Duodenal mucosa (tissue), 2 donors: Measurements from ENCODE around the gene MIXL1.
"Not testable (repeated sequence)": the region's sequence is repeated elsewhere in the genome, so short reads cannot be mapped to it uniquely, and the experiment has no call there.

Experiments used
- H3K27ac ChIP-seq: one replicate; pipeline ENCODE4 v1.7.0; 2013; ENCODE audit warnings: low read depth, low read length
- H3K27me3 ChIP-seq, 2 donors: one replicate each; pipeline ENCODE4 v1.7.0; 2013; ENCODE audit warnings: low read length in 2 of 2, control low read depth in 1 of 2; ENCODE audit not compliant: insufficient read depth in 2 of 2, control insufficient read depth in 1 of 2
- H3K36me3 ChIP-seq, 2 donors: one replicate each; pipeline ENCODE4 v1.7.0; 2013; ENCODE audit warnings: low read length in 2 of 2, control low read depth in 1 of 2; ENCODE audit not compliant: insufficient read depth in 2 of 2, control insufficient read depth in 1 of 2
- H3K4me1 ChIP-seq, 2 donors: one replicate each; pipeline ENCODE4 v1.7.0; 2013; ENCODE audit warnings: low read length in 2 of 2, control low read depth in 1 of 2; ENCODE audit not compliant: insufficient read depth in 2 of 2, control insufficient read depth in 1 of 2
- H3K4me3 ChIP-seq, 2 donors: one replicate each; pipeline ENCODE4 v1.7.0; 2013; ENCODE audit warnings: low read length in 2 of 2, low read depth in 1 of 2
- H3K9ac ChIP-seq, 2 donors: one replicate each; pipeline ENCODE4 v1.7.0; 2013; ENCODE audit warnings: low read length in 2 of 2, low read depth in 1 of 2
- H3K9me3 ChIP-seq, 2 donors: one replicate each; pipeline ENCODE4 v1.7.0; 2013; ENCODE audit warnings: low read length in 2 of 2, control low read depth in 1 of 2; ENCODE audit not compliant: control insufficient read depth in 1 of 2

The MIXL1 gene

DNA sequence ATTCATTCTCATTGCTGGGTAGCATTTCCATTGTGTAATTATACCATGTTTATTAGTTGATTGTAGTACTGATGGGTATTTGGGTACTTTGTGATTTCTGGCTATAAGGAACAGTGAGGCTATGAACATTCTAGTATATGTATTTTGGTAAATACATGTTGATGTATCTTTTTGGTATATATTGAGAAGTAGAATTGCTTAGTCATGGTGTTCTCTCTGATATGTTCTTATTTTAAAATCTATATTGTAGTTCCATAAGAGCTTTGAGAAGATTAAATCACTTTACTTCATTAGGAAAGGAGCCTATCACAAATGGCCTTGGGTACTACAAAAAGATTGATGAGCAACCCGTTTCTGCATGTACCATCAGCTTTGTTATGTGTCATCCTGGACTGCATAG is 13.4 kb downstream of the MIXL1 start:
- H3K27me3 ChIP-seq = no peaks in the 10 kb centered on the region
- H3K4me3 ChIP-seq = no peak overlapping the region
- no peaks in the 10 kb centered on the region for H3K4me1 ChIP-seq
- H3K9ac ChIP-seq = no peak overlapping the region
- no peak overlapping the region for H3K27ac ChIP-seq
- H3K36me3 ChIP-seq = peaks cover 2 to 16% of the 10 kb centered on the region in 2 donors
- no peaks in the 10 kb centered on the region for H3K9me3 ChIP-seq

DNA sequence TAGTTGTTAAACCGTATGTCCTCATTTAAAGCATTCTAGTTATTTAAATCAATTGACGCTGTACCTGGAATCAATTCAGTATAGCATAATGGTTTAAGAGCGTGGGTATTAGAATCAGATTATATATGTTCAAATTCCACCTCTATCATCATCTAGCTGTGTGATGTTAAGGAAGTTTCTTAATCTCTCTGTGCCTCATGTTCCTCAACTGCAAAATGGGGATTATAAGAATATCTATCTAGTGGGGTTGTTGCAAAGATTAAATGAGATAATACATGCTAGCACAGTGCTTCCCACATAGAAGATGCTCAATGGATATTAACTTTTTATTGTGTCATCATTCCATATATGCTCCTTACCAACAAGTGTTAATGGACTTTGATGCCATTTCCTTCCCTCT is 16.0 kb downstream of the MIXL1 start:
- no peaks in the 10 kb centered on the region for H3K9me3 ChIP-seq
- H3K4me1 ChIP-seq = no peaks in the 10 kb centered on the region
- no peak overlapping the region for H3K27ac ChIP-seq
- H3K9ac ChIP-seq = no peak overlapping the region
- H3K27me3 ChIP-seq = no peaks in the 10 kb centered on the region
- H3K4me3 ChIP-seq = no peak overlapping the region
- peaks cover 2 to 9% of the 10 kb centered on the region in 2 donors for H3K36me3 ChIP-seq

DNA sequence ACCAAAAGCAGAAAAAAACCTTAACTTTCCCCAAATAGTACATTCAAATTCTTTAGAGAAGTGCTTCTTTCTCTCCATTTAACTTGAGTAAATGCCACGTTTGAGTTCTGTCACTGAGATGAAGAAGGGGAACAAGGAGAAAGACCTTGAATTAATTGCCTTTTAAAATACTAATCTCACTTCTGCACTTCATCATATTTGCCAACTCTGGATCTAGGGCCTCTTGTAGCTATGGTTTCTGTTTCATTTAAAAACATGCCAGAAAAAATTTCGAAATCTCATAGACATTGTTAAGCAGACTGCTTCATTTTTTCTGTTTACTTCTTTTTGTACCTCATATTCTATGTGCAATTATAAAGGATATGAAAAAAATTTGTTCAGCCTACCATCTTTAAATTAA is 24.6 kb downstream of the MIXL1 start:
- Histone ChIP-seq H3K9me3 (no peaks in the 10 kb centered on the region), H3K4me3 (no peak overlapping the region), H3K9ac (no peak overlapping the region), H3K4me1 (no peaks in the 10 kb centered on the region), H3K36me3 (peaks cover 0 to 16% of the 10 kb centered on the region in 2 donors), H3K27ac (no peak overlapping the region), H3K27me3 (no peaks in the 10 kb centered on the region)

DNA sequence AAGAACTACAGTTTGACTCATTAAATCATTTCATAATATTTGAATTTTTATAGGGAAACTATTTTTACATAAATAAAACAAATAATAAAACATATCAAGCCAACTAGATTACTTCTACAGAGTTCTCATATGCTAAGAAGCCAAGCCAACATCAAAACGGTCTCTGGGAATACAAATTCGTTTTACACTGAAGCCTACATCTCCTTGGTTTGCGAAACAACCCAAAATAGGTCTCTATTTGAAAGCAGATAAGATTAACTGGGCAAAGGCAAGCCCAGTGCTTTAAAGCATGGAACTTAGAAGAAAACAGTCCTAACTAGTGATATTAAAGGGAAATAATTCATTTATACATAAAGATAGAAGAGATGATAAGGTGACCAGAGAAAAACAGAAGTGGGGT is 25.3 kb downstream of the MIXL1 start:
- H3K27me3 ChIP-seq = no peaks in the 10 kb centered on the region
- H3K4me1 ChIP-seq = no peaks in the 10 kb centered on the region
- no peaks in the 10 kb centered on the region for H3K9me3 ChIP-seq
- H3K36me3 ChIP-seq = peaks cover 0 to 16% of the 10 kb centered on the region in 2 donors
- H3K27ac ChIP-seq = no peak overlapping the region
- no peak overlapping the region for H3K9ac ChIP-seq
- no peak overlapping the region for H3K4me3 ChIP-seq

DNA sequence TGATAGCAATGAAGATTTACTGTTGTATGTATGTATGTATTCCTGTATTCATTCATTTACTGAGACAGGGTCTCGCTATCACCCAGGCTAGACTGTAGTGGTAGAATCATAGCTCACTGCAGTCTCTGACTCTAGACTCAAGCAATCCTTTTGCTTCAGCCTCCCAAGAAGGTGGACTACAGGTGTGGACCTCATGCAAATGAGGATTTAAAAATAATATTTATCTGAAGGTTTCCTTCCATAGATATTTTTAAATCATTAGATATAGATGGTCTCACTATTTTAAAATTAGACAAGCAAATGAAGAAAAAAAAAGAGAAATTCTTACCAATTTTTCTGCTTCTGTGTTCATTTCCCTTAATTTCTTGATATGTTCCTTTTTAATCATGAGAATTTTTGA is 27.0 kb downstream of the MIXL1 start:
- H3K9ac ChIP-seq = no peak overlapping the region
- H3K9me3 ChIP-seq = no peaks in the 10 kb centered on the region
- no peak overlapping the region for H3K27ac ChIP-seq
- H3K36me3 ChIP-seq = peaks cover 0 to 12% of the 10 kb centered on the region in 2 donors
- no peaks in the 10 kb centered on the region for H3K27me3 ChIP-seq
- H3K4me1 ChIP-seq = no peaks in the 10 kb centered on the region
- H3K4me3 ChIP-seq = no peak overlapping the region

DNA sequence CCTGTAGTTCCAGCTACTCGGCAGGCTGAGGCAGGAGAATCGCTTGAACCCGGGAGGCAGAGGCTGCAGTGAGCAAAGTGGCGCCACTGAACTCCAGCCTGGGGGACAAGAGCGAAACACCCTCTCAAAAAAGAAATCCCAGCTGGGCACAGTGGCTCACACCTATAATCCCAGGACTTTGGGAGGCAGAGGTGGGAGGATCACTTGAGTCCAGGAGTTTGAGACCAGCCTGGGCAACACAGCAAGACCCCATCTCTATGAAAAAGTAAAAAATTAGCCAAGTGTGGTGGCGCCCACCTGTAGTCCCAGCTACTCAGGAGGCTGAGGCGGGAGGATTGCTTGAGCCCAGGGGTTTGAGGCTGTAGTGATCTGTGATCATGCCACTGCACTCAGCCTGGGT is 29.4 kb downstream of the MIXL1 start:
- H3K36me3 ChIP-seq, H3K9me3 ChIP-seq, H3K27me3 ChIP-seq, H3K4me1 ChIP-seq, H3K4me3 ChIP-seq, H3K9ac ChIP-seq, H3K27ac ChIP-seq: not testable (repeated sequence)

DNA sequence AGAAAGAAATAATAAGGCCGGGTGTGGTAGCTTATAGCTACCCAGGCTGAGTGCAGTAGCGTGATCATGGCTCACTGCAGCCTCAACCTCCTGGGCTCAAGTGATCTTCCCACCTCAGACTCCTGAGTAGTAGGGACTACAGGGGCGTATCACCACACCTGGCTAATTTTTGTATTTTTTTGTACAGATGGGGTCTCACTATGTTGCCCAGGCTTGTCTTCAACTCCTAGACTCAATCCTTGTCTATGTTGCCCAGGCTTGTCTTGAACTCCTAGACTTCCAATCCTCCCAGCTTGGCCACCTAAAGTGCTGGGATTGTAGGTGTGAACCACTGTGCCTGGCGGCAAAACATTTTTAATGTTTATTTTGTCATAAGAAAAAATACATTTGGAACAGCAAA is 30.5 kb downstream of the MIXL1 start:
- Histone ChIP-seq H3K27ac (no peak overlapping the region), H3K27me3 (no peaks in the 10 kb centered on the region), H3K4me3 (no peak overlapping the region), H3K9ac (no peak overlapping the region), H3K4me1 (no peaks in the 10 kb centered on the region), H3K36me3 (peaks cover 0 to 5% of the 10 kb centered on the region in 2 donors), H3K9me3 (no peaks in the 10 kb centered on the region)

DNA sequence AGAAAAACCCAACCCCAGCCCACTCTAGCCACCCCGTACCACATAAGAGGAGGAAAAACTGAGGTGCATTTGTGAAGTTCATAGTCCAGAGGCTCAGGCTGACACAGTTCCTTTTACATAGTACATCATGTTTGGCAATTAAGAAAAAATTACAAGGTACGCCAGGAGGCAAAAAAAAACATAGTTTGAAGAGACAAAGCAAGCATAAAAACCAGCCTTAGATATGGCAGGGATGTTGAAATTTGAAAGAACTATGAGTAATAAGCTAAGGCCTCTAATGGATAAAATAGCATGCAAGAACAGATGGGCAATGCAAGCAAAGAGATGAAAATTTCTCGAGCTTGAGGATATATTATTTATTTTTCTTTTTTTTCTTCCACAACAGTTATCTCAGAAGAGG is 31.9 kb downstream of the MIXL1 start:
- H3K36me3 ChIP-seq = peaks cover 0 to 2% of the 10 kb centered on the region in 2 donors
- H3K9ac ChIP-seq = no peak overlapping the region
- H3K27ac ChIP-seq = no peak overlapping the region
- H3K4me1 ChIP-seq = no peaks in the 10 kb centered on the region
- no peaks in the 10 kb centered on the region for H3K27me3 ChIP-seq
- no peaks in the 10 kb centered on the region for H3K9me3 ChIP-seq
- H3K4me3 ChIP-seq = no peak overlapping the region

DNA sequence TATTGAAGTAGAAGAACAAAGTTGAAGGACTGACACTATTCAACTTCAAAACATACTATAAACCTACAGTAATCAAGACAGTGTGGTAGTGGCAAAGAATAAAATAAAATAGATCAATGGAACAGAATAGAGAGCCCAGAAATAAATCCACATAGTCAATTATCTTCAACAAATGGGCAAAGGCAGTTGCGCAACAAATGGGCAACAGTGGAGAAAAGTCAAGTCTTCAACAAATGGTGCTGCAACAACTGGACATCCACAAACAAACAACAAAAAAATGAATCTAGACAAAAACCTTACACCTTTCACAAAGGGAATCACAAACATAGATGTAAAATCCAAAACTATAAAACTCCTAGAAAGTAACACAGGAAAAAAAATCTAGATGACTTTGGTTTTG is 38.4 kb downstream of the MIXL1 start:
- Histone ChIP-seq H3K27me3 (no peaks in the 10 kb centered on the region), H3K27ac (no peak overlapping the region), H3K36me3 (peaks cover 0 to 13% of the 10 kb centered on the region in 2 donors)

DNA sequence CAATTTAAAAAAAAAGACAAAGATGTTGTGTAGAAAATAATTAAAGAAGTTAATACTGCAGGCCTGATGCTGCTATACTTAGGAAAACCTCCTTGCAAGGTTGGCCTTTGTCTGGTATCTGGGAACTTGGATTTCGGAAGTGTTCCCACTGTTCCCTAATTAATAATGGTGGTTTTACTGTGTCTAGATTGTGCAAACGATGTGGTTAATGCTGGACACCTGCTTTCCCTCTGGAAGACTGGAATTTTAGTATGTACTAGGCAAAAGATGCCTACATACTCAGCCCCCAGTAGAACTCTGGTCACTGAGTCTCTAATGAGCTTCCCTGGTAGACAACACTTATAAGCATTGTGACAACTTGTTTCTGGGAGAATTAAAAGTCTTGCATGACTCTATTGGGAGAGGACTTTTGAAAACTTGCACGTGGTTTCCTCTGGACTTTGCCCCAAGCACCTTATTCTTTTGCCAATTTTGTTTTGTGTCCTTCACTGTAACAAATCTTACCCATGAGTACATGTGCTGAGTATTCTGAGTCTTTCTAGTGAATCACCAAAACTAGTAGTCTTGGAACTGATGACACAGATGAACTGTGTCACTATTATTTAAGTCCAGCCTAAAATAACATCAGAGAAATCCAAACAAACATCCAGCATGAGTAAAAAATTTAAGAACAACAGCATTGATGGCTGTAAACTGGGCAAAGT is 45.1 kb downstream of the MIXL1 start:
- H3K4me1 ChIP-seq = peaks cover 0 to 7% of the 10 kb centered on the region in 2 donors
- no peak overlapping the region for H3K9ac ChIP-seq
- H3K4me3 ChIP-seq = no peak overlapping the region
- H3K9me3 ChIP-seq = no peaks in the 10 kb centered on the region
- H3K27ac ChIP-seq = no peak overlapping the region
- no peaks in the 10 kb centered on the region for H3K27me3 ChIP-seq
- peaks cover 0 to 4% of the 10 kb centered on the region in 2 donors for H3K36me3 ChIP-seq

More for the DNA sequence above, 38.4 kb downstream of the MIXL1 start:
- Histone ChIP-seq H3K4me1 (no peaks in the 10 kb centered on the region), H3K9ac (no peak overlapping the region), H3K4me3 (no peak overlapping the region), H3K9me3 (no peaks in the 10 kb centered on the region)
